Brain microvascular endothelial cell (primary cell): ENCODE data around the gene CCDC88B.
A peak's percentile ranks its signal among the peaks of the same experiment; 100 is the strongest.

Experiments
- DNase-seq: peaks from one replicate; pipeline ENCODE4 v3.0.0-alpha.2; 2020
- H3K27ac ChIP-seq: fragments of 250-450 bp; sonication (Bioruptor Pico); 2 replicates; pipeline ENCODE4 v1.5.1; 2020; ENCODE audit warnings: mild to moderate bottlenecking, moderate library complexity
- H3K27me3 ChIP-seq: fragments of 250-450 bp; sonication (Bioruptor Pico); replicated peaks from 2 replicates; pipeline ENCODE4 v1.5.1; 2020; ENCODE audit warnings: mild to moderate bottlenecking
- H3K36me3 ChIP-seq: fragments of 250-450 bp; sonication (Bioruptor Pico); replicated peaks from 2 replicates; pipeline ENCODE4 v1.5.1; 2020; ENCODE audit warnings: mild to moderate bottlenecking
- H3K4me3 ChIP-seq: 2 replicates; pipeline ENCODE4 v1.5.1; 2011; ENCODE audit warnings: low read depth, mild to moderate bottlenecking, control low read depth, low read length, moderate library complexity
- in situ Hi-C: cut with HindIII; loops from 2 replicates; pipeline ENCODE4 v1.10.0; 2017; ENCODE audit warnings: low sequenced_read_pairs, low pct_ligation_motif_present
- TF ChIP-seq, protein P1 (sequence below): IDR thresholded peaks from 2 replicates; pipeline ENCODE4 v1.5.1; 2011; ENCODE audit warnings: low read depth, mild to moderate bottlenecking, moderate library complexity, low read length, control low read depth, inconsistent platforms; ENCODE audit errors: missing control alignments

CCDC88B gene

DNA sequence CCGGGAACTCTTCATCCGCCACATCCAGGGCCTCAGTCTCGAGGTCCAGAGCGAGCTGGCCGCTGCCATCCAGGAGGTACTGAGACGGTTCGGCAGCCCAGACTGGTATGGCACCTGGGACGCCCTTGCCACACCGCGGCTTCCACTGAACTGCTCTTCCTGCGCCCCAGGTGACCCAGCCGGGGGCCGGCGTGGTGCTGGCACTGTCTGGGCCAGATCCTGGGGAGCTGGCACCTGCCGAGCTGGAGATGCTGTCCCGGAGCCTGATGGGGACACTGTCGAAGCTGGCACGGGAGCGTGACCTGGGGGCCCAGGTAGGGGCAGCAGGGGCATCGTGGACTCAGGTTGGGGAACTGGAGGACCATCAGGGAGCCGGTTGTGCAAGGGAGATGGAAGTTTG is 1.4 kb downstream of the CCDC88B start:
- DNase-seq: no peak
- no peak overlapping the region for H3K4me3 ChIP-seq
- H3K27ac ChIP-seq: no peak overlapping the region
- TF ChIP-seq, protein P1, sequence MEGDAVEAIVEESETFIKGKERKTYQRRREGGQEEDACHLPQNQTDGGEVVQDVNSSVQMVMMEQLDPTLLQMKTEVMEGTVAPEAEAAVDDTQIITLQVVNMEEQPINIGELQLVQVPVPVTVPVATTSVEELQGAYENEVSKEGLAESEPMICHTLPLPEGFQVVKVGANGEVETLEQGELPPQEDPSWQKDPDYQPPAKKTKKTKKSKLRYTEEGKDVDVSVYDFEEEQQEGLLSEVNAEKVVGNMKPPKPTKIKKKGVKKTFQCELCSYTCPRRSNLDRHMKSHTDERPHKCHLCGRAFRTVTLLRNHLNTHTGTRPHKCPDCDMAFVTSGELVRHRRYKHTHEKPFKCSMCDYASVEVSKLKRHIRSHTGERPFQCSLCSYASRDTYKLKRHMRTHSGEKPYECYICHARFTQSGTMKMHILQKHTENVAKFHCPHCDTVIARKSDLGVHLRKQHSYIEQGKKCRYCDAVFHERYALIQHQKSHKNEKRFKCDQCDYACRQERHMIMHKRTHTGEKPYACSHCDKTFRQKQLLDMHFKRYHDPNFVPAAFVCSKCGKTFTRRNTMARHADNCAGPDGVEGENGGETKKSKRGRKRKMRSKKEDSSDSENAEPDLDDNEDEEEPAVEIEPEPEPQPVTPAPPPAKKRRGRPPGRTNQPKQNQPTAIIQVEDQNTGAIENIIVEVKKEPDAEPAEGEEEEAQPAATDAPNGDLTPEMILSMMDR: no peak
- no peaks in the 10 kb centered on the region for H3K27me3 ChIP-seq
- H3K36me3 ChIP-seq: no peaks in the 10 kb centered on the region
- in situ Hi-C loops: no loop called here

GRCh38 chr11:64341851-64342791 is 2.1 kb downstream of the CCDC88B start:
- no peak overlapping the region for H3K27ac ChIP-seq
- no peaks in the 10 kb centered on the region for H3K36me3 ChIP-seq
- peak overlapping the region; percentile 35 for H3K4me3 ChIP-seq
- peak; percentile 82 for DNase-seq
- TF ChIP-seq, protein P1: no peak
- no peaks in the 10 kb centered on the region for H3K27me3 ChIP-seq
- in situ Hi-C loops: no loop called here

DNA sequence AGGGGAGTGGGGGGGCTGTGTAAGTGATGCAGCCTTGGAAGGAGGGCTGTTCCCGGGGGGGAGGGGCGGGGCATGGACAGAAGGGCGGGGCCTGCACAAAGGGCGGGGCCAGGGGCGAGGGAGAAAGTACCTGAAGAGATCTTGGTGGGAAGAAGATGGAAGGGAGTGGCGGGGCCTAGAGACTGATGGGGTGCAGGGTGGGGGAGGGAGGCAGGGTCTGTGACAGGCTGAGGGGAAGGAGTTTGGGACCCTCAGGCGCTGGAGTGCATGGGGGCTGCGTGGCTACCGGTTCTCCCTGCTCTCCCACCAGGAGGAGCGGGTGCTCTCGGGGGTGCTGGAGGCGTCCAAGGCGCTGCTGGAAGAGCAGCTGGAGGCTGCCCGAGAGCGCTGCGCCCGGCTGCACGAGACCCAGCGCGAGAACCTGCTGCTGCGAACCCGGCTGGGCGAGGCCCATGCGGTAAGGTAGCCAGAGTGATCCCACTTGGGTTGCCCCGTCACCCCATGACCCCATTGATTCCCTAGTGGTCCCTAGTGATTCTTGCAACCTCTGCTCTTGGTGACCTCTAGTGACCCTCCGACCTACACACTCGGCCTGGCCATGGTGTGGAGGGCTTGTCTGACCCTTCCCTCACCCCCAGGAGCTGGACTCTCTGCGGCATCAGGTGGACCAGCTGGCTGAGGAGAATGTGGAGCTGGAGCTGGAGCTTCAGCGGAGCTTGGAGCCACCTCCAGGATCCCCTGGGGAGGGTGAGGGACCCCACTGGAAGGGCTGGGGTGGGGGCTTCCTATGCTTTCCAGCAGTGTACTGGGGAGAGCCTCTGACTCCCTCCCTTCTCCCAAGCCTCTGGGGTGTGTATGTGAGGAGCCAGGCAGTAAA is 3.1 kb downstream of the CCDC88B start:
- in situ Hi-C loops: no loop called here
- H3K4me3 ChIP-seq: no peak overlapping the region
- no peak overlapping the region for H3K27ac ChIP-seq
- no peaks in the 10 kb centered on the region for H3K27me3 ChIP-seq
- no peaks in the 10 kb centered on the region for H3K36me3 ChIP-seq
- TF ChIP-seq, protein P1: no peak
- peak; percentile 7 for DNase-seq

DNA sequence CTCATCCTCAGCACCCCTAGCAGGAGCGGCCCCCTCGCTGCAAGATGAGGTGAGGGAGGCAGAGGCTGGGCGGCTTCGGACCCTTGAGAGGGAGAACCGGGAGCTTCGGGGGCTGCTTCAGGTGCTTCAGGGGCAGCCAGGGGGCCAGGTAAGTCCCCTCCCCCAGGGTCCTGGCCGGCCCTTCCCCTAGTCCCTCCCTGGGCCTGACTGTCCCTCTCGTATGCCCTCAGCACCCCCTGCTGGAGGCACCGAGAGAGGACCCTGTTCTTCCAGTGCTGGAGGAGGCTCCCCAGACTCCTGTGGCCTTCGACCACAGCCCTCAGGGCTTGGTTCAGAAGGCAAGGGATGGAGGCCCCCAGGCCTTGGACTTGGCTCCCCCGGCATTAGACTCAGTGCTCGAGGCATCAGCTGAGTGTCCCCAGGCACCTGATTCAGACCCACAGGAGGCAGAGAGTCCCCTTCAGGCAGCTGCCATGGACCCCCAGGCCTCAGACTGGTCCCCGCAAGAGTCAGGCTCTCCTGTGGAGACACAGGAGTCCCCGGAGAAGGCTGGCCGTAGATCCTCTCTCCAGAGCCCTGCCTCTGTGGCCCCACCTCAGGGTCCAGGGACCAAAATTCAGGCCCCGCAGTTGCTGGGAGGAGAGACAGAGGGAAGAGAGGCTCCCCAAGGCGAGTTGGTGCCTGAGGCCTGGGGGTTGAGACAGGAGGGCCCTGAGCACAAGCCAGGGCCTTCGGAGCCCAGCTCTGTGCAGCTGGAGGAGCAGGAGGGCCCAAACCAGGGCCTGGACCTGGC is 4.0 kb downstream of the CCDC88B start:
- no peak overlapping the region for H3K4me3 ChIP-seq
- no peak overlapping the region for H3K27ac ChIP-seq
- no peaks in the 10 kb centered on the region for H3K27me3 ChIP-seq
- in situ Hi-C loops: no loop called here
- DNase-seq: no peak
- no peaks in the 10 kb centered on the region for H3K36me3 ChIP-seq
- TF ChIP-seq, protein P1: peak; percentile 44

DNA sequence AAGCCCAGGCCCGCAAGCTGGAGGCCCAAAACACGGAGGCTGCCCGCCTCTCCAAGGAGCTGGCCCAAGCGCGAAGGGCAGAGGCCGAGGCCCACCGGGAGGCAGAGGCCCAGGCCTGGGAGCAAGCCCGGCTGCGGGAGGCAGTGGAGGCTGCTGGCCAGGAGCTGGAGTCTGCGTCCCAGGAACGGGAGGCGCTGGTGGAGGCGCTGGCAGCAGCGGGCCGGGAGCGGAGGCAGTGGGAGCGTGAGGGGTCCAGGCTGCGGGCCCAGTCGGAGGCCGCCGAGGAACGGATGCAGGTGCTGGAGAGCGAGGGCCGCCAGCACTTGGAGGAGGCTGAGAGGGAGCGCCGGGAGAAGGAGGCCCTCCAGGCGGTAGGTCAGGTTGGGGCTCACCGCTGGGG is 4.8 kb downstream of the CCDC88B start:
- no peak for DNase-seq
- in situ Hi-C loops: no loop called here
- TF ChIP-seq, protein P1: no peak

More for the DNA sequence above, 4.8 kb downstream of the CCDC88B start:
- H3K36me3 ChIP-seq: no peaks in the 10 kb centered on the region
- no peaks in the 10 kb centered on the region for H3K27me3 ChIP-seq
- no peak overlapping the region for H3K4me3 ChIP-seq
- no peak overlapping the region for H3K27ac ChIP-seq
